Gastrocnemius medialis (tissue), 4 donors: ENCODE data around the gene DNM1. TPM values are rescaled to one million over a fixed set of nuclear protein-coding genes. Genes with fewer than 3 reads are reported as not detected.
"Not testable (repeated sequence)": the region's sequence is repeated elsewhere in the genome, so short reads cannot be mapped to it uniquely, and the experiment has no call there.

Experiments used
- ATAC-seq, 2 donors: fragments of 150-250 bp; one replicate each; pipeline ENCODE4 v1.9.1; 2016
- DNase-seq, 2 donors: peaks; one replicate each; pipeline ENCODE4 v3.0.0-alpha.2; 2019
- H3K27ac ChIP-seq, 4 donors: fragments of 200-600 bp; sonication (generic); 1 replicate in 1 of 4; 2 replicates in 3 of 4; pipeline ENCODE4 v1.5.1; 2016 to 2018; ENCODE audit warnings: mild to moderate bottlenecking in 2 of 4, moderate library complexity in 1 of 4
- H3K27me3 ChIP-seq, 3 donors: fragments of 200-600 bp; sonication (generic) in 2 of 3; 1 replicate in 1 of 3; 2 replicates in 2 of 3; pipeline versions ENCODE4 v1.5.1 to v1.6.0; 2016 to 2019; ENCODE audit warnings: mild to moderate bottlenecking in 1 of 3, moderate library complexity in 1 of 3
- H3K36me3 ChIP-seq, 2 donors: fragments of 200-600 bp; sonication (generic) in 1 of 2; one replicate each; pipeline ENCODE4 v1.5.1; 2017 to 2018
- H3K4me1 ChIP-seq, 2 donors: fragments of 200-600 bp; sonication (generic) in 1 of 2; one replicate each; pipeline ENCODE4 v1.5.1; 2016 to 2017; ENCODE audit warnings: mild to moderate bottlenecking in 2 of 2
- H3K4me3 ChIP-seq, 4 donors: fragments of 200-600 bp; sonication (generic) in 3 of 4; 1 replicate in 1 of 4; 2 replicates in 3 of 4; pipeline ENCODE4 v1.5.1; 2016 to 2019; ENCODE audit warnings: mild to moderate bottlenecking in 2 of 4
- H3K9me3 ChIP-seq, 3 donors: fragments of 200-600 bp; sonication (generic) in 2 of 3; 1 replicate in 1 of 3; 2 replicates in 2 of 3; pipeline ENCODE4 v1.5.1; 2016 to 2019
- CTCF ChIP-seq, 5 experiments: fragments of 450-650 bp in 3 of 5; fragments of 200-600 bp in 2 of 5; sonication (generic) in 2 of 5; IDR thresholded peaks in 4 of 5; conservative IDR thresholded peaks in 1 of 5; 1 replicate in 4 of 5; 2 replicates in 1 of 5; pipeline ENCODE4 v1.5.1; 2016 to 2019; ENCODE audit warnings: antibody characterized with exemption in 5 of 5, mild to moderate bottlenecking in 3 of 5, moderate library complexity in 3 of 5
- POLR2A ChIP-seq, 2 donors: fragments of 450-650 bp; IDR thresholded peaks; one replicate each; pipeline ENCODE4 v1.6.1; 2017; ENCODE audit warnings: antibody characterized with exemption in 2 of 2, mild to moderate bottlenecking in 2 of 2, moderate library complexity in 2 of 2
- in situ Hi-C, 4 donors: fragments of 200-750 bp; cut with MboI; loops; one replicate each; pipeline versions ENCODE4 v1.15.0 to v1.8.0; 2017; ENCODE audit warnings: low sequenced_read_pairs in 4 of 4
- intact Hi-C: fragments of 100-400 bp; cut with DNase I; formaldehyde crosslinking; loops from one replicate; pipeline ENCODE4 v1.15.1; 2023; ENCODE audit warnings: low total_unique reads
- total RNA-seq, 4 donors: library from RNA; depleted of rRNA; stranded (reverse); fragments of >200 nt; gene quantifications; one replicate each; pipeline versions ENCODE4 v1.1.0 to v1.2.3, GENCODE V29; 2016

Gene DNM1
- total RNA-seq, 4 donors from 2014 or later: 1.8 to 3.8 (median 2.0) TPM

GRCh38 chr9:128224877-128225276 lies 21.7 kb downstream of the DNM1 start:
- TF ChIP-seq POLR2A (IDR thresholded peaks at IDR 0.05) (no peak), CTCF (IDR thresholded peaks at IDR 0.05 in 4 of 5, conservative IDR thresholded peaks at IDR 0.05 in 1 of 5) (no peak)
- Histone ChIP-seq H3K4me1 (no peaks in the 10 kb centered on the region), H3K4me3 (no peak overlapping the region), H3K27ac (no peak overlapping the region), H3K9me3 (no peaks in the 10 kb centered on the region), H3K36me3 (no peaks in the 10 kb centered on the region), H3K27me3 (no peaks in the 10 kb centered on the region)
- no peak for DNase-seq
- in situ Hi-C loops: no loop called here
- intact Hi-C loops: no loop called here
- ATAC-seq: no peak

GRCh38 chr9:128225770-128226411 lies 22.7 kb downstream of the DNM1 start:
- intact Hi-C loops (no loop called here), in situ Hi-C loops (no loop called here)
- H3K4me1 ChIP-seq: no peaks in the 10 kb centered on the region
- no peak for TF ChIP-seq POLR2A (IDR thresholded peaks at IDR 0.05)
- no peak for DNase-seq
- no peaks in the 10 kb centered on the region for H3K36me3 ChIP-seq
- H3K9me3 ChIP-seq: no peaks in the 10 kb centered on the region
- ATAC-seq: no peak
- no peaks in the 10 kb centered on the region for H3K27me3 ChIP-seq
- H3K4me3 ChIP-seq: no peak overlapping the region
- H3K27ac ChIP-seq: no peak overlapping the region

GRCh38 chr9:128226412-128226801 lies 23.2 kb downstream of the DNM1 start:
- Histone ChIP-seq H3K9me3 (no peaks in the 10 kb centered on the region), H3K4me3 (no peak overlapping the region), H3K27me3 (no peaks in the 10 kb centered on the region), H3K4me1 (no peaks in the 10 kb centered on the region), H3K27ac (no peak overlapping the region), H3K36me3 (no peaks in the 10 kb centered on the region)
- DNase-seq (no peak), ATAC-seq (no peak)
- intact Hi-C loops: no loop called here
- TF ChIP-seq CTCF (IDR thresholded peaks at IDR 0.05 in 4 of 5, conservative IDR thresholded peaks at IDR 0.05 in 1 of 5) (no peak), POLR2A (IDR thresholded peaks at IDR 0.05) (no peak)
- in situ Hi-C loops: no loop called here

GRCh38 chr9:128230897-128231296 lies 27.7 kb downstream of the DNM1 start:
- intact Hi-C loops, H3K27ac ChIP-seq, in situ Hi-C loops, DNase-seq, ATAC-seq, H3K4me3 ChIP-seq, H3K27me3 ChIP-seq, H3K9me3 ChIP-seq, H3K36me3 ChIP-seq, H3K4me1 ChIP-seq: not testable (repeated sequence)

GRCh38 chr9:128231638-128232527 lies 28.7 kb downstream of the DNM1 start:
- H3K4me3 ChIP-seq: no peak overlapping the region
- ATAC-seq (peak; percentile 68 to 82), DNase-seq (peak in 1 of 2 donors; percentile 51)
- in situ Hi-C loops (no loop called here), intact Hi-C loops (no loop called here)
- no peaks in the 10 kb centered on the region for H3K9me3 ChIP-seq
- TF ChIP-seq POLR2A (IDR thresholded peaks at IDR 0.05): no peak
- TF ChIP-seq CTCF (IDR thresholded peaks at IDR 0.05 in 4 of 5, conservative IDR thresholded peaks at IDR 0.05 in 1 of 5): no peak
- no peaks in the 10 kb centered on the region for H3K27me3 ChIP-seq
- H3K27ac ChIP-seq: peak overlapping the region in 2 of 4 donors; percentile 10 to 33
- H3K36me3 ChIP-seq: no peaks in the 10 kb centered on the region
- H3K4me1 ChIP-seq: no peaks in the 10 kb centered on the region
